Progenitor cell of endocrine pancreas (in vitro differentiated cells): ENCODE results near the gene STAG1. TPM values are rescaled to one million over a fixed set of nuclear protein-coding genes. Genes with fewer than 3 reads are reported as not detected.
A peak's percentile ranks its signal among the peaks of the same experiment; 100 is the strongest.
"Not testable (repeated sequence)": the region's sequence is repeated elsewhere in the genome, so short reads cannot be mapped to it uniquely, and the experiment has no call there.

Source experiments
- DNase-seq: peaks from one replicate; pipeline ENCODE4 v3.0.0; 2021; ENCODE audit warnings: low spot score; ENCODE audit not compliant: unreplicated experiment
- H3K27ac Mint-ChIP-seq: 2 replicates; pipeline ENCODE4 v1.8.0; 2021; ENCODE audit warnings: mild to moderate bottlenecking, moderate library complexity, mixed read lengths
- H3K27me3 Mint-ChIP-seq: 2 replicates; pipeline ENCODE4 v1.8.0; 2021; ENCODE audit warnings: mixed read lengths
- H3K36me3 Mint-ChIP-seq: 2 replicates; pipeline ENCODE4 v1.8.0; 2022; ENCODE audit warnings: mixed read lengths; ENCODE audit not compliant: insufficient read depth
- H3K4me1 Mint-ChIP-seq: 2 replicates; pipeline ENCODE4 v1.8.0; 2021; ENCODE audit warnings: low read depth, mixed read lengths
- H3K4me3 Mint-ChIP-seq: 2 replicates; pipeline ENCODE4 v1.8.0; 2021; ENCODE audit warnings: low read depth, mild to moderate bottlenecking, moderate library complexity, mixed read lengths
- H3K9me3 Mint-ChIP-seq: 2 replicates; pipeline ENCODE4 v1.8.0; 2021; ENCODE audit warnings: low read depth, mixed read lengths
- CTCF ChIP-seq: fragments of 200-600 bp; sonication (generic); IDR thresholded peaks from one replicate; pipeline ENCODE4 v1.5.0; 2021; ENCODE audit warnings: antibody characterized with exemption, mild to moderate bottlenecking; ENCODE audit not compliant: unreplicated experiment
- total RNA-seq: library from RNA; stranded (reverse); gene quantifications from 2 replicates; pipeline ENCODE4 v1.2.1, GENCODE V29; 2021

The STAG1 gene
- total RNA-seq, 1 donor from 2014 or later, result 46.4 TPM

- Mint-ChIP-seq H3K4me1 (no peaks in the 10 kb centered on the region), H3K4me3 (no peak overlapping the region), H3K9me3 (peaks cover 8% of the 10 kb centered on the region), H3K27ac (no peak overlapping the region), H3K36me3 (peaks cover 13% of the 10 kb centered on the region), H3K27me3 (no peaks in the 10 kb centered on the region)
- TF ChIP-seq CTCF, result no peak
- DNase-seq, result no peak
These were observed 216.3 kb downstream of the STAG1 start for GRCh38 chr3:136535906-136536305.

DNA sequence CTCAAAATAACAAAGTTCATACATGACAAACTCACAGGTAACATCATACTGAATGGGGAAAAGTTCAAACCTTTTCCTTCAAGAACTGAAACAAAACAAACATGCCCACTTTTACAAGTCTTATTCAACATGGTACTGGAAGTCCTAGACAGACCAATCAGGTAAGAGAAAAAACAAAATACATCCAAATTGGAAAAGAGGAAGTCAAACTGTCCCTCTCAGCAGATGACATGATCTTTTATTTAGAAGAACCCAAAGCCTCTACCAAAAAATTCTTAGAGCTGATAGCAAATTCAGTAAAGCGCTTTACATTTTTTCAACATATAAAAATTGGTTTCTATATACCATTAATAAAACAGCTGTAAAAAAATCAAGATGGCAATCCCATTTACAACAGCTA lies 219.4 kb downstream of the STAG1 start:
- Mint-ChIP-seq H3K27me3 (no peaks in the 10 kb centered on the region), H3K4me1 (no peaks in the 10 kb centered on the region), H3K9me3 (peaks cover 11% of the 10 kb centered on the region), H3K36me3 (peaks cover 22% of the 10 kb centered on the region), H3K4me3 (no peak overlapping the region), H3K27ac (no peak overlapping the region)
- DNase-seq, result no peak
- TF ChIP-seq CTCF, result no peak

DNA sequence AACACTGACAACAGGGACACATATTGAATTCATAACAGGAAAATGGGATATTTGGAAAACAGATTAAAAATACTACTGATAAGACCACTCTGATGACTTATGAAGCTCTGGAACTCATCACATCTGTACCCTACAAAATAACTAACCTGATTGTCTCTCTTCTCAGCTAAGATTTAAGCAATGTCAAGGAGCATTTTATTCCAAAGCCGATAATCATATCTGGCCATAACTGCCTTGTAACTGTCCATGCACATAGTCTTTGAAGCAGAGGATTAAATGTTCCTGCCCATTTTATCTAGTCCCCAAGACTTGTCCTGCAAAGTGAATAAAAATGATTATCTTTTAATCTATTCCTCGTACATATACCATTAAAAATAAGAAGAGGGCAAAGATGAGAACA lies 234.1 kb downstream of the STAG1 start:
- H3K4me3 Mint-ChIP-seq, result no peak overlapping the region
- H3K27me3 Mint-ChIP-seq, result no peaks in the 10 kb centered on the region
- H3K4me1 Mint-ChIP-seq, result peaks cover 2% of the 10 kb centered on the region
- no peaks in the 10 kb centered on the region for H3K9me3 Mint-ChIP-seq
- no peak overlapping the region for H3K27ac Mint-ChIP-seq
- peaks cover 8% of the 10 kb centered on the region for H3K36me3 Mint-ChIP-seq
- DNase-seq, result no peak
- no peak for TF ChIP-seq CTCF

GRCh38 chr3:136516656-136517055 lies 235.5 kb downstream of the STAG1 start:
- H3K27me3 Mint-ChIP-seq, result no peaks in the 10 kb centered on the region
- no peak overlapping the region for H3K4me3 Mint-ChIP-seq
- peaks cover 8% of the 10 kb centered on the region for H3K36me3 Mint-ChIP-seq
- H3K4me1 Mint-ChIP-seq, result peaks cover 2% of the 10 kb centered on the region
- TF ChIP-seq CTCF, result no peak
- DNase-seq, result no peak
- no peak overlapping the region for H3K27ac Mint-ChIP-seq
- no peaks in the 10 kb centered on the region for H3K9me3 Mint-ChIP-seq

- no peak for TF ChIP-seq CTCF
- H3K27ac Mint-ChIP-seq, result peak overlapping the region; percentile 41
- H3K36me3 Mint-ChIP-seq, result peaks cover 8% of the 10 kb centered on the region
- H3K9me3 Mint-ChIP-seq, result no peaks in the 10 kb centered on the region
- H3K27me3 Mint-ChIP-seq, result no peaks in the 10 kb centered on the region
- H3K4me1 Mint-ChIP-seq, result peaks cover 2% of the 10 kb centered on the region
- H3K4me3 Mint-ChIP-seq, result no peak overlapping the region
- no peak for DNase-seq
These were observed 236.1 kb downstream of the STAG1 start for GRCh38 chr3:136516095-136516494.

GRCh38 chr3:136514533-136514932 lies 237.6 kb downstream of the STAG1 start:
- not testable (repeated sequence) for H3K9me3 Mint-ChIP-seq, H3K27ac Mint-ChIP-seq, H3K27me3 Mint-ChIP-seq, H3K4me3 Mint-ChIP-seq, DNase-seq, H3K4me1 Mint-ChIP-seq
- peaks cover 10% of the 10 kb centered on the region for H3K36me3 Mint-ChIP-seq
